Sigmoid colon (tissue), 4 donors: Measurements from ENCODE around the gene ENKD1.

Experiments used
- EP300 ChIP-seq, 4 donors: sonication (generic); formaldehyde crosslinking; IDR thresholded peaks; one replicate each; pipeline ENCODE4 v1.6.1; 2017; ENCODE audit warnings: antibody characterized with exemption in 4 of 4
- POLR2AphosphoS5 ChIP-seq, 4 donors: sonication (generic); formaldehyde crosslinking; IDR thresholded peaks; one replicate each; pipeline ENCODE4 v1.6.1; 2017; ENCODE audit warnings: antibody characterized with exemption in 4 of 4
- TF ChIP-seq, protein P1 (sequence below), 4 experiments: fragments of 450-650 bp in 3 of 4; fragments of 200-600 bp in 1 of 4; IDR thresholded peaks; one replicate each; pipeline ENCODE4 v1.5.1; 2016 to 2019; ENCODE audit warnings: antibody characterized with exemption in 4 of 4, mild to moderate bottlenecking in 3 of 4, moderate library complexity in 2 of 4

DNA sequence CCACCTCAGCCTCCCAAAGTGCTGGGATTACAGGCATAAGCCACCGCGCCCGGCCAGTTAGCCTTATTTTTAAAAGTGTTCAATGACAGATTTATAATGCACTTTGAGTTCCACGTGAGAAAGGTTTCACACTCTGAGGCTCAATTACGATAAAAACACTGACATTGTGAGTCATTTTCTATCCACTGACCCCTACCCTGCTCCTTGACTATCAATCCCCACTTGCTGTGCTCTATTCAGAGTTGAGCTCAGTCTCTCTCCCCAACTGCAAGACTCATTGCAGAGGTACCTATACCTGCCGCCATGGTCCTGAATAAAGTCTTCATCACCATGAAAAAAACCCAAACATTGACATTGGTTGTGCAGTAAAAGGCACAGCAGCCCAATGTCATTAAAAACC lies 44.1 kb upstream of the ENKD1 start:
- TF ChIP-seq, protein P1, sequence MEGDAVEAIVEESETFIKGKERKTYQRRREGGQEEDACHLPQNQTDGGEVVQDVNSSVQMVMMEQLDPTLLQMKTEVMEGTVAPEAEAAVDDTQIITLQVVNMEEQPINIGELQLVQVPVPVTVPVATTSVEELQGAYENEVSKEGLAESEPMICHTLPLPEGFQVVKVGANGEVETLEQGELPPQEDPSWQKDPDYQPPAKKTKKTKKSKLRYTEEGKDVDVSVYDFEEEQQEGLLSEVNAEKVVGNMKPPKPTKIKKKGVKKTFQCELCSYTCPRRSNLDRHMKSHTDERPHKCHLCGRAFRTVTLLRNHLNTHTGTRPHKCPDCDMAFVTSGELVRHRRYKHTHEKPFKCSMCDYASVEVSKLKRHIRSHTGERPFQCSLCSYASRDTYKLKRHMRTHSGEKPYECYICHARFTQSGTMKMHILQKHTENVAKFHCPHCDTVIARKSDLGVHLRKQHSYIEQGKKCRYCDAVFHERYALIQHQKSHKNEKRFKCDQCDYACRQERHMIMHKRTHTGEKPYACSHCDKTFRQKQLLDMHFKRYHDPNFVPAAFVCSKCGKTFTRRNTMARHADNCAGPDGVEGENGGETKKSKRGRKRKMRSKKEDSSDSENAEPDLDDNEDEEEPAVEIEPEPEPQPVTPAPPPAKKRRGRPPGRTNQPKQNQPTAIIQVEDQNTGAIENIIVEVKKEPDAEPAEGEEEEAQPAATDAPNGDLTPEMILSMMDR (IDR thresholded peaks at IDR 0.05): no peak
- TF ChIP-seq POLR2AphosphoS5 (IDR thresholded peaks at IDR 0.05) (no peak), EP300 (IDR thresholded peaks at IDR 0.05) (no peak)
